HG03139 (cell line): Measurements from ENCODE around the gene CFAP119.

ENCODE experiments used
- ATAC-seq: cut with Tn5 transposase; IDR thresholded peaks from one replicate; pipeline ENCODE4 v1.9.1; 2021; ENCODE audit not compliant: unreplicated experiment

Gene CFAP119

DNA sequence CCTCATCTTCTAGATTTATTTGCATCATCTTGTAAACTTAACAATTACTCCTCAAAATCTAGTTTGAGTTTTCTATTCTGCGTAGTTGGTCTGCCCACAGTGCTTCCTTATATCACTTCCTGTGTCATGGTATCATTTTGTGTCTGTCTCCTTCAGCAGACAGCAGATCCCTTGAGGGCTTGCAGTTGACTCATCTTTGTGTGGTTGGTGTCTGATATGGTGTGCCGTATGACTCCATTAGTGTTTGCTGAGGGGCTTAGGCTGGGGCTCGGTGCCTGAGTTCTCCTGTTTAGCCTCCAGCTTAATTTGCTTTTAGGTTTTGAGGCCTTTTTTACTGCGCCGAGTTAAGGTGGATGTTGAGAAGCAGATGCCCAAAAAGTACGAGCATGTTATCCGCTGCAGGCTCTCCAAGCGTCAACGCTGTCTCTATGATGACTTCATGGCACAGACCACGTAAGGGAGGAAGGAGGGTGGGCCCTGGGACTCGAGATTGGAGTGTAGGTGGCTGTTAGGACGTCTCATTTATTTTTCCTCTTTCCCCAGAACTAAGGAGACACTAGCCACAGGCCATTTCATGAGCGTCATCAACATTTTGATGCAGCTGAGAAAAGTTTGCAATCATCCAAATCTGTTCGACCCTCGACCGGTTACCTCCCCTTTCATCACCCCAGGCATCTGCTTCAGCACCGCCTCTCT, 46.0 kb downstream of the CFAP119 start:
- ATAC-seq: no peak

DNA sequence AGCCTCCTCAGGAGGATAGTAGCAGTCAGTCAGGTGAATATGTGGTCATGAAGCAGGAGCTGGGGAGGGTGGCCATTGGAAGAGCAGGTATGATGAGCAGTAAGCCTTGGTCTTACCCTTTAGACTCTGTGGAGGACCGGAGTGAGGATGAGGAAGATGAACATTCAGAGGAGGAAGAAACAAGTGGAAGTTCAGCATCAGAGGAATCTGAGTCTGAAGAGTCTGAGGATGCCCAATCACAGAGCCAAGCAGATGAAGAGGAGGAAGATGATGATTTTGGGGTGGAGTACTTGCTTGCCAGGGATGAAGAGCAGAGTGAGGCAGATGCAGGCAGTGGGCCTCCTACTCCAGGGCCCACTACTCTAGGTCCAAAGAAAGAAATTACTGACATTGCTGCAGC, 50.1 kb downstream of the CFAP119 start:
- ATAC-seq: no peak

DNA sequence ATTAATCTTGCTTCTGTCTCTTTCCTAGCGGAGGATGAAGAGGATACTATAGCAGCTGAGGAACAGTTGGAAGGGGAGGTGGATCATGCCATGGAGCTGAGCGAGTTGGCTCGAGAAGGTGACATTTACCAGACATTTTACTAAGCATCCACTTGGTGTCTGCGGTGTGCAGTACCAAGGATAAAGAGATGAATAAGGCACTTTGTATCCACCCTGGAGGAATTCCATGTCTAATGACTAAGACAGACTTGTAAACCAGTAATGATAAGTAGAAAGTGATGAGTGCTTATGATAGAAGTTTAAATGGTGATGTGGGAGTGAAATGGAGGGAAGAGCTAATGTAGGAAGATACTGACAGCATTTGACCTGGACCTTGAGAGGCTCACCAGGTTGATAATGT, 50.9 kb downstream of the CFAP119 start:
- no peak for ATAC-seq
